GM19240 (cell line): ENCODE measurements around the gene KIF16B.

ENCODE experiments used
- DNase-seq: peaks from one replicate; pipeline ENCODE4 v3.0.0; 2011; ENCODE audit warnings: low spot score; ENCODE audit not compliant: insufficient read length

KIF16B gene

DNA sequence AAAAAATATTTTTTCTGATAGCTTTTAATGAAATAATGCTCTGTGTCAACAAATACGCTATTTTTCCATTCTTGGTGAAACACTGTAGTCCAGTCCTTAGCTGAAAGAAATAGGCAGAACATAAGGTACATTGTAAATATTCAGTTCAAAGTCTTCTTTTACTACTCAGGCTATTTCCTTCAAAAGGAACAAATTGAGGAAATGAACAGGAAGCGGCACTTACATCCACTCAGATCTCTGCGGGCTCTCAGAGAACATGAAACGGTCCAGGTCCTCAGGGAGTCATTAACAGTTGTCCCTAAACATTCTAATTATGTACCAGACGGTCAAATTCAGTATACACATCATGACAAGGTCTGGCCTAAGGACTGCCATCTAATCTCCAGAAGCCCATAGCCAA, 212.6 kb downstream of the KIF16B start:
- DNase-seq = no peak

DNA sequence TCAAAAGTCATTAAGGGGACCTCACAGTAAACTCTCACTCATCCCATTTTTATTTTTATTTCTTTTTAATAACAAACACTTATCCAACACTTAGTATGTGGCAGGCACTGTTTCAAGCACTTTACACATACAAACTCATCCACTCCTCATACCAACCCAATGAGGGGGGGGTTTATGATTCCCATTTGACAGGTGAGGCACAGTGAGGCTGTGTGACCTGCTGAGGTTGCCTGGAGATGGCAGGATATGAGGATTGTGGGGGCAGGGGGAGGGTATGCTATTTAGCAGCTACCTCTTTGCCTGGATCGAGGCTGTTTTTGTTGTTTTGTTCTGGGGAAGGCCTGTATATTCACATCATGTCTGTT, 219.8 kb downstream of the KIF16B start:
- no peak for DNase-seq

- DNase-seq = no peak
Measured at GRCh38 chr20:16352751-16353416, 220.4 kb downstream of the KIF16B start.

DNA sequence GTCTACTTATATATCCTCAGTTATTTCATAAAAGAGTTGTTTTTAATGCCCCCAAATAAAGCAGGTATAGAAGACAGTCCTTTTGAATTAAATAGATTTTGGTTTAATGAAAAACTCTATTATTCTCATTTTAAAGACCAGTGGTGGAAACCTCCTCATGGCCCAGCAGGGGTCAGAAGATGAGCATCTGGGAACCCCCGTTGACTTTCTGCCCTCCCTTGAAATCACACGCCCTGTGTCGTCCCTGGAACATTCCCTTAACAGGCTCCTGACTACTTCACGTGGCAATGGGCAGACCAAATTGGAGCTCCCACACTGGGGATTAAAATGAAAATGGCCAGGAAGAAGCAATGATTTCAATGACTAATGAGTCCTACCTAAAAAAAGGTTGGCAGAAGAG, 220.9 kb downstream of the KIF16B start:
- no peak for DNase-seq

- no peak for DNase-seq
Measured at GRCh38 chr20:16351415-16351814, 221.8 kb downstream of the KIF16B start.

- DNase-seq = no peak
Measured at GRCh38 chr20:16350465-16350864, 222.8 kb downstream of the KIF16B start.

- no peak for DNase-seq
Measured at GRCh38 chr20:16349523-16350260, 223.6 kb downstream of the KIF16B start.

- DNase-seq = no peak
Measured at GRCh38 chr20:16346956-16347355, 226.3 kb downstream of the KIF16B start.

GRCh38 chr20:16337707-16338106, 235.5 kb downstream of the KIF16B start:
- DNase-seq = no peak

GRCh38 chr20:16327606-16328005, 245.6 kb downstream of the KIF16B start:
- DNase-seq = no peak

- DNase-seq = no peak
Measured at GRCh38 chr20:16321291-16321690, 252.0 kb downstream of the KIF16B start.

GRCh38 chr20:16317445-16318362, 255.5 kb downstream of the KIF16B start:
- DNase-seq = no peak

DNA sequence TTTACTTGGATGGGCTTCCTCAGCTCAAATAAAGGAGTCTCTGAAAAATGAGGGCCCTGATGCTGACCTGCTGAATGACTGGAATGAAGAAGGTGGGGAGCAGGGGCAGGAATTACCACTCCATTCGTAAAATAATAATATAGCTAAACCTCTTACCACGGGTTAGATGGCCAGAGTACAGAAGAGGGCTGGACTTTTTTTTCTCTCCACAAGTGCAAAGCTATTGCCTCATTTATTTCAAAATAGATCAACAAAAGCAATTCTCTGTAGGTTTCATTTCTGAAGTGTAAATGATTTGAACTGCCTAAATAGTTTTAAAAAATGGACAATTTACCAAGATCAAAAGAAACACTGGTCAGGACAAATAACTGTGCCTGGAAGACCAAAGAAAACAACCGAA, 256.7 kb downstream of the KIF16B start:
- DNase-seq = no peak

- no peak for DNase-seq
Measured at GRCh38 chr20:16314748-16315159, 258.5 kb downstream of the KIF16B start.

DNA sequence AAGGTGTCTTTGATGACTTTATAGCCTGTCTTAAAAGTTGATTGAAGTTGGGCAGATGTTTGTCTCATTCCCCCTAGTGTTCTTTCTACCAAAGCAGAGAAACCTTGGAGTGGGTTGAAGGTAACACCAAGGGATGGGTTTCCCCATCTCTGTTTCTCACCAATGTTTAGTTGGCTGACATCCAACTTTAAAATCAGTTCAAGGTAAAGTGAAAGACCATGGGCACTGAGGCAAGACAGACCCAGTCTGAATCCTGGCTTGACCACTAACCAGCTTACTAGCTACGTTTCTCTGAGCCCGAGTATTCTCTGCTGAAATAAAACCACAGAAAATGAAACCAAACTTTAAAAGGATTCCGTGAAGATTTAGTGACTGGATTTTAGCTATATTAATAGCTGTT, 258.9 kb downstream of the KIF16B start:
- DNase-seq = no peak

GRCh38 chr20:16313917-16314316, 259.3 kb downstream of the KIF16B start:
- DNase-seq = no peak

- DNase-seq = no peak
Measured at GRCh38 chr20:16312998-16313397, 260.2 kb downstream of the KIF16B start.

DNA sequence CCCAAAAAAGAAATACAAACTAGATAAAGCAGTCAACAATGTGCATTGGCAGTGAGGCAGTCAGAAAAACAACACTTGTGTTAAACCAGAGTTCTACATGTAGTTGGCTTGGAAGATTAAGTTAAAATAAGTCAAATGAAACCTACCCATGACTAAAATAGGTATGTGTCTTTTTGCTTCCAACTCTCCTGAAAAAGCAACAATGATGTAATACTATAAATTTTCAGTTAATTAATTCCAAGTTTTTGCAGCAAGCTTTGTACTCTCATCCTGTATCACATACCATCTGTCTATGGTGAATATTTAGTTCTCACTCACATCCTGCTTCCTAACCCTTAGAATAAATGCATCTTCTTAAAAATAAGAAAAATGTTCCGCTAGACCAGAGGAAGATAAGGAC, 261.5 kb downstream of the KIF16B start:
- DNase-seq = no peak

- no peak for DNase-seq
Measured at GRCh38 chr20:16308754-16309153, 264.5 kb downstream of the KIF16B start.

- no peak for DNase-seq
Measured at GRCh38 chr20:16302818-16303217, 270.4 kb downstream of the KIF16B start.

DNA sequence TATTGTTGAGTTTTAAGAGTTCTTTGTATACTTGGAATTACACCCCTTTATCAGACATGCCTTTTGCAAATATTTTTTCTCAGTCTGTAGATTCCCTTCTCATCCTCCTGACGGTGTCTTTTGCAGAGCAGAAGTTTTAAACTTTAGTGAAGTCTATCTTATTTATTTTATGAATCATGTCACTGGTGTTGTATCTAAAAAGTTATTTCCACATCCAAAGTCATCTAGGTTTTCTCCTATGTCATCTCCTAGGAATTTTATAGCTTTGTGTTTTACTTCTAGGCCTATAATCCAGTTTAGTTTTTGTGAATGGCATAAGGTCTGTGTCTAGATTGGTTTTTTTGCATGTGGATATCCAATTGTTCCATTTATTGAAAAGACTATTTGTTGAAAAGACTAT, 271.3 kb downstream of the KIF16B start:
- no peak for DNase-seq

DNA sequence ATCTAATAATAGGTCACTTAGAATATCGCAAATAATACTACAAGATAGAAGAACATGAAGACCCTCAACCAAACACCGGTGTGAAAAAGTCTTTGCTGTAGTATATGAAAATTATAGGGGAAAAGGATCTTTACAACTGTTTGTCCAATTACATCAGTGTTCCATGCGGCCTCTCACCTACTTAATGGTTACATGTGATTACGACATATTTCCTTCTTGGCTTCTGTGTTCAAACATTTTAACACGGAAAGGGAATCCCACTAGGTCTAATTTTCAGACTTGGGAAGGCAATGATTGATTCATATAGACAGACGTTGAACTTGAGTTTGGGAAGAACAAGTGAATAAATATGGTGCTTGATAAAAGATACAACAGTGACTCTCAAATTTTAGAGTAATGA, 273.4 kb downstream of the KIF16B start:
- no peak for DNase-seq
